GM12891 (cell line): ENCODE measurements around the gene BRPF1.

Source experiments
- POLR2A ChIP-seq: IDR thresholded peaks from 2 replicates; pipeline ENCODE4 v1.6.1; 2011; ENCODE audit warnings: low read depth, low read length, control low read depth
- POLR2AphosphoS5 ChIP-seq: IDR thresholded peaks from 2 replicates; pipeline ENCODE4 v1.6.1; 2011; ENCODE audit warnings: low read depth, low read length, control low read depth

- TF ChIP-seq POLR2AphosphoS5 (no peak), POLR2A (no peak)
Measured at GRCh38 chr3:9791127-9791526, 59.6 kb downstream of the BRPF1 start.
